NCI-H2196 treated with DMSO at 0.1 percent for 48 hours (cell line): Measurements from ENCODE around the gene TMEM92.

Source experiments
- DNase-seq: peaks from one replicate; lab custom pipeline; 2025; ENCODE audit not compliant: unreplicated experiment; lab: John Stamatoyannopoulos, UW

The TMEM92 gene

DNA sequence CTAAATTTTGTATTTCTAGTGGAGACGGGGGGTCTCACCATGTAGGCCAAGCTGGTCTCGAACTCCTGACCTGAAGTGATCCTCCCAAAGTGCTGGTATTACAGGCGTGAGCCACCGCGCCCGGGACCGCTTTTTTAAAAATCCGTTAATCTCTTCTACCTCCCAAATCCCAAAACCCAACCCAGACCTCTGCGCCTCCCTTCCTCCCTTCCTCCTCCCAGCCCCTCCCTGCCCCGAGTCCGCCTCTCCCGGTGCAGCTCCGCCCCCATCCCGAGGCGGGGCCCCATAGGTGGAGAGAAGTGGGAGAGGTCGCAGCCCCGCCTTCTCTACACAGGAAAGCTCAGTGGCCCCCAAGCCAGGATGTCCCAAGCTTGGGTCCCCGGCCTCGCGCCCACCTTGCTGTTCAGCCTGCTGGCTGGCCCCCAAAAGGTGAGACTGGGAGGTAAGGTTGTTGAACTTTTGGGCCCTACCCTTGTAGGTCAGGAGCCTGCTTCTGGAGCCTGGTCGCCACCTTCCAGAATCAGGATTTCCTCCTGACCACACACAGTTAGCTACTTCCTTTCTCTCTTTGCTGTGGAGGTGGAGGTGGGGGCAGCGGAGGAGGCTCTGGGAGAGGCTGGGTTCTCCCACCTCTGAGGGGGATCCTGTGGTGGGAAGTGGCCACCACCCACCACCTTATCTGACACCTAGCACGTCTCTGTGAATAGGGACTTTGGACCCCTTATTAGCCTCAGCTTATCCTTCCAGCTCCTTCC, at the start of gene TMEM92:
Gene TMEM92 (plus strand): TSS at position 325 of the 755 bp plus-strand sequence. CDS start 36 bp downstream, at position 361.
- DNase-seq, result no peak

DNA sequence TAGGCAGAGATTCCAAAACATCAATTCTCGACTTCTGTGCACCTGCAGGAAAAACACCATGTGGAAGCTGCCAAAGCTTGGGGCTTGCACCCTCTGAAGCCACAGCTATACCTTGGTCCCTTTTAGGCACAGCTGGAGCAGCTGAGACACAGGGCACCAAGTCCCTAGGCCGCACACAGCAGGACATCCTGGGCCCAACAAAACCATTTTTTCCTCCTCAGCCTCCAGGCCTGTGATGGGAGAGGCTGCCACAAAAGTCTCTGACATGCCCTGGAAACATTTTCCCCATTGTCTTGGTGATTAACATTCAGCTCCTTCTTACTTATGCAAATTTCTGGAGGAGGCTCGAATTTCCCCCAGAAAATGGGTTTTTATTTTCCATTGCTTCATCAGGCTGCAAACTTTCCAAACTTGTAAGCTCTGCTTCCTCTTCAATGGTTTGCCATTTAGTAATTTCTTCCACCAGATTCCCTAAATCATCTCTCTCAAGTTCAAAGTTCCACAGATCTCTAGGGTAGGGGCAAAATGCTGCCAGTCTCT, 48.5 kb upstream of the TMEM92 start:
- no peak for DNase-seq

GRCh38 chr17:50234581-50234980, 39.7 kb upstream of the TMEM92 start:
- DNase-seq, result no peak

- DNase-seq, result no peak
Observed at GRCh38 chr17:50237901-50238300, 36.4 kb upstream of the TMEM92 start.

GRCh38 chr17:50238601-50239280, 35.5 kb upstream of the TMEM92 start:
- no peak for DNase-seq

DNA sequence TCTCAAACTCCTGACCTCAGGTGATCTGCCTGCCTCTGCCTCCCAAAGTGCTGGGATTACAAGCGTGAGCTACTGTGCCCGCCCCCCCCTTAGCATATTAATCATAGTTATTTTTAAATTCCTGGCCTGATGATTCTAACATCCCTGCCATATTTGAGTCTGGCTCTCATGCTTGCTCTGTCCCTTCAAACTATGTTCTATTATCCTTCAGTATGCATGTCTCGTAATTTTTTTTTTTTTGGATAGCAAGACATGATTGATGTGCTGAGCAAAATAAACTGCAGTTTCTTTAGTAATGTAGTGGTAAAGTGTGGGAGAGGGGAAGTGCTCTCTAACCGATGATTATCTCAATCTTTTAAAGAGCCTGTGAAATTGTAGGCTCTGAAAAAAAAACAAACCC, 34.3 kb upstream of the TMEM92 start:
- no peak for DNase-seq

- no peak for DNase-seq
Observed at GRCh38 chr17:50240851-50241250, 33.4 kb upstream of the TMEM92 start.

DNA sequence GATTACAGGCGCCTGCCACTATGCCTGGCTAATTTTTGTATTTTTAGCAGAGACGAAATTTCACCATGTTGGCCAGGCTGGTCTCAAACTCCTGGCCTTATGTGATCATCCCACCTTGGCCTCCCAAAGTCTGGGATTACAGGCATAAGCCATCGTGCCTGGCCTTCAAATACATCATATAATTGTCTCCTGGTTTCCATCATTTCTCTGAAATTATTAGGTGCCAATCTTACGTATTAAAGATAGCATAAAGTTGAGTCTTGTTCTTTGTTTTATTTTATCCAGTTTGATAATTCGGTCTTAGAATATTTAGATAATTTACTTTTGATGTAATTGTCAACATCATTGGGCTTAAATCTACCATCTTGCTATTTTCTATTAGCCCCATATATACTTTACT, 32.8 kb upstream of the TMEM92 start:
- no peak for DNase-seq

DNA sequence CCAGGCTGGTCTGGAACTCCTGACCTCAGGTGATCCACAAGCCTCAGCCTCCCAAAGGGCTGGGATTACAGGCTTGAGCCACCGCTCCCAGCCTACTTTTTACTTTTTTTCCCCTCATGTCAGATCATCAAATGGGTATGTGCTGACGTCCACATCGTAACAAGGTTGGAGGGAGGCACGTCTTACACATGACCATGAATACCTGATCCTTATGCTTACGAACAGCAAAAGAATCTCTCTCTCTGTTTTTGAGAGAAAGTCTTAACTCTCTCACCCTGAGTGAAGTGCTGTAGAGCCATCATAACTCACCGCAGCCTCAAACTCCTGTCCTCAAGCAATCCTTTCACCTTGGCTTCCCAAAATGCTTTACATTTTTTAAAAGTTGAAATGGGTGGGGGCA, 29.5 kb upstream of the TMEM92 start:
- no peak for DNase-seq

DNA sequence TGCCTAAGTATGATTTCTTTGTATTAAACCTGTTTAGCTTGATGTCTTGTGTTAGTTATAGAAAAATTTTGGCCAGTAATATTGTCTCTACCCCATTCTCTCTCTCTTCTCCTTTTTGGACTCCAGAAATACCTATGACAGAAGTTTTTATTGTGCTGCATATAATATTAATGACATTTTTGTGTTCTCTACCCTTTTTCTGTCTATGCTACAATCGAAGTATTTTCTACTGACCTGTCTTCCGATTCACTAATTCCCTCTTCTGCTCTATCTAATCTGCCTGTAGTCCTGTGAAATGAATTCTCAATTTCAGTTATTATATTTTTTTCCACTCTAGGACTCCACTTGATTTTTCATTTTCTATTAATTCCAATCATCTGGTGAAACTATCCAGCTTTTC, 26.0 kb upstream of the TMEM92 start:
- DNase-seq, result no peak

GRCh38 chr17:50252781-50253180, 21.5 kb upstream of the TMEM92 start:
- no peak for DNase-seq

- no peak for DNase-seq
Observed at GRCh38 chr17:50255766-50256635, 18.3 kb upstream of the TMEM92 start.

GRCh38 chr17:50256826-50257618, 17.2 kb upstream of the TMEM92 start:
- DNase-seq, result no peak

GRCh38 chr17:50257676-50258224, 16.5 kb upstream of the TMEM92 start:
- no peak for DNase-seq

DNA sequence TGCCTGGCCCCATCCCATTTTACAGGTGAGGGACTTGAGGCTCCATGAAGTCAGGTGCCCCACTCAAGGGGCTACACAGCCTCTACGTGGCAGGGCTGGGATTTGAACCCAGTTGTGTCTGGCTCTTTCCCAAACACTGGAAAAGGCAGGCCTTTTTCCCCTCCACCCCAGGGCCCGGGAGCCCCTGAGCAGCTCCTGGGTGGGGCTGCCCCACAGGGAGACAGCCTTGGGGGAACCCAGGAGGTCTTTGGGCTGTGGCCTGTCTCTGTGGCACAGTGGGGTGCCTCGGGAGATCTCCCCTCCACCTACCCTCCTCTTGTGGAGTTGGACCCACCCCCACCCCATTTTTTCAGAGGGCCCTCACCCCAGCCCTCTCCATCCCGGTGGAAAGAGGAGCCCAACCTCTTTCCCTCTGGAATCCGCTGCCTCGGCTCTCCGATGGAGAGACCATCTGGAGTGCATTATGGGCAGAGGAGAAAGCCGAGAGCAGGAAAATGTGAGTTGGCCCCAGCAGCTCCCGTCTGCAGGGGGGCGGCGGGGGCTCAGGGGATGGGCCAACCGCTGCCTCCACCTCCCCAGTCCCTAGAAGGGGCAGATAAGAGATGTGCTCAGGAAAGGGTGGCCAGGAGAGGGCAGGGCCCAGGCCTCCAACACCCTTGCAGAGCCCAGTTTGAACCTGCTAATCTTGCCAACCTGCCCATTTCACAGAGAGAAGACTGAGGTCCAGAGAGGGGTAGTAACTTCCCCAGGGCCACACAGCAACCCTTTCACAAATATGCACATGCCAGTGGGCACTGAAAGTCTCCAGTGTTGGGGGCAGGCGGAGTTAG, 15.4 kb upstream of the TMEM92 start:
- no peak for DNase-seq

DNA sequence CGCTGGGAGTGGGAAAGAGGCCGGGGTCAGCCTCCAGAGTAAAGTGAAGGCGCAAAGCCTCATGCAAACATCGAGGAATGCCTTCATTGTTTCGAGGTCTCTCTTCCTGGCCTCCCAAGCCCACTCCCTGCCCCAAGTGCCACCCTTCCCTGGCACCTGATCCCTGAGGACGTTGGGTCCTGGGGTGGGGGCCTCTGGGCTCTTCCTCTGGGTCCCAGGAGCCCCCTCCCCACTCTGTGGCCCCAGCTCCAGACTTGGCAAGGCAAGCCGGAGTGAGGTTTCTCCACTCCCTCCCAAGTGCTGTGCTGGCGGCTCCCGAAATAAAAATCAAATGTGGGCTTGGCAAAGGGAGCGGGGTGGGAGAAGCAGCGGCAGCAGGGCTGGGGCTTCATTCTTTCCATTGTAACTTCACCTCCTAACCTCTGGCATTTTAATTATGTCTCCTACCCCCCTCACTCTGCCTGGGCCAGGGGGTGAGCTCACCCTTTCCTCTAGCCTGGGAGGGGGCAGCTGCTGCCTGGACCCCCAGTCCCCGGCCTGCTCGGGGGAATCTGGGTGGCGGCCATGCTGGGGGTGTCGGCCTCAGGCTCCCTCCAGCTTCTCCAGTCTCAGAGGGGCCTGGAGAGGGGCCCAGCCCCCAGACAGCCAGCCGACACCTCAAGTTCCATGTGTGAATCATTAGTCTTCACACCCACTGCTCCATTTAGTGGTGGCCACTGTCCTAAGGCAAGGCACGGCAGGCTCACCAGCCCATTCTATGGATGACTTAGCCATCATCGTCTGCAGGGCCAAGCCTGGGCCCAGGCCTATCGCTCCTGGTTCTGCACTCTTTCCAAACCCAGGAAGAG, 14.6 kb upstream of the TMEM92 start:
- DNase-seq, result no peak

DNA sequence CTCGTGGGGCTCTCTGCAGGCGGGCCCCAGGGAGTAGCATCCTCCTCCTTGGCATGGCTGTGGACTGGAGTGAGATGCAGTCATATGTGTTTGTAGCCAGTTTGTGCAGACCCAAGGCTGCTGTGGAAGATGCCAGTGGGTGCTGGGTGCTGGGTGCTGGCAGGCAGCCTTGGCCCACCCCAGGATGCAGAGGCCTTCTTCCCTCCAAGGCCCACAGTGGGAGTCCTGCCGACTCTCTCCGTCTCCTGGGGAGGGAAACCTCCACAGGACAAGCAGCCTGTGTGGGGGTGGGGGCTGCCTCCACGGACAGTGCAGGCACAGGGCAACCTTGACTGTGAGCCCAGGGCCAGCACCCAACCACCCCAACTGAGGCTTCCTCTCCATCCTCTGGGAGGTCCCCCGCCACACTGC, 13.8 kb upstream of the TMEM92 start:
- DNase-seq, result no peak
